Islet precursor cell (in vitro differentiated cells): Measurements from ENCODE around the gene RHOXF1.
"Not testable (repeated sequence)": the region's sequence is repeated elsewhere in the genome, so short reads cannot be mapped to it uniquely, and the experiment has no call there.

Experiments used
- DNase-seq: peaks from one replicate; pipeline ENCODE4 v3.0.0-alpha.2; 2018

RHOXF1 gene

GRCh38 chrX:120115438-120115963 lies at the start of gene RHOXF1:
Gene RHOXF1, minus strand, starts transcription at chrX:120115913. Its CDS starts 51 bp downstream, at chrX:120115862.
- no peak for DNase-seq

GRCh38 chrX:120159086-120159485 lies 43.4 kb upstream of the RHOXF1 start:
- not testable (repeated sequence) for DNase-seq

GRCh38 chrX:120158313-120158712 lies 42.6 kb upstream of the RHOXF1 start, which contains the start of gene RHOXF2:
Gene RHOXF2, plus strand, starts transcription at chrX:120158613. Its CDS starts 138 bp downstream, at chrX:120158751.
- DNase-seq = not testable (repeated sequence)

GRCh38 chrX:120150109-120150744 lies 34.5 kb upstream of the RHOXF1 start:
- DNase-seq = not testable (repeated sequence)

- DNase-seq = no peak
Measured at GRCh38 chrX:120147537-120147936, 31.8 kb upstream of the RHOXF1 start.

DNA sequence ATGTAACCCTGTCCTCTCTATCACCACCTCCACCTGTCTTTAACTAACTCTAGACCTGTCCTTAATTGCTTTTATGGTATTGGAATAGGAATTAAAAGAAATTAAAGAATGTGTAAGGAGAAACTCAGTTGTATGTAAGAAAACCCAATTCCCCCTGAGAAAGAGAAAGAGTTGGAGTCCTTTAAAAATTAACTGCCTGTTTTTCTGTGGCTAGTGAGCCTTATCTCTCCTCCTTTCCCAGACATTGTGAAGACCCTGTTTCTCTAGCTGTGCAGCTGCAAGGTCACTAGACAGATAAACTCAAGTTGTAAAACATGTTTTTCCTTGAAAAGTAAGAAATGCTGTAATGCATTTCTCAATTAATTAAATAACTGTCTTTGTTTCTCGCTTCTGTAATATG lies 30.6 kb upstream of the RHOXF1 start:
- DNase-seq = not testable (repeated sequence)

DNA sequence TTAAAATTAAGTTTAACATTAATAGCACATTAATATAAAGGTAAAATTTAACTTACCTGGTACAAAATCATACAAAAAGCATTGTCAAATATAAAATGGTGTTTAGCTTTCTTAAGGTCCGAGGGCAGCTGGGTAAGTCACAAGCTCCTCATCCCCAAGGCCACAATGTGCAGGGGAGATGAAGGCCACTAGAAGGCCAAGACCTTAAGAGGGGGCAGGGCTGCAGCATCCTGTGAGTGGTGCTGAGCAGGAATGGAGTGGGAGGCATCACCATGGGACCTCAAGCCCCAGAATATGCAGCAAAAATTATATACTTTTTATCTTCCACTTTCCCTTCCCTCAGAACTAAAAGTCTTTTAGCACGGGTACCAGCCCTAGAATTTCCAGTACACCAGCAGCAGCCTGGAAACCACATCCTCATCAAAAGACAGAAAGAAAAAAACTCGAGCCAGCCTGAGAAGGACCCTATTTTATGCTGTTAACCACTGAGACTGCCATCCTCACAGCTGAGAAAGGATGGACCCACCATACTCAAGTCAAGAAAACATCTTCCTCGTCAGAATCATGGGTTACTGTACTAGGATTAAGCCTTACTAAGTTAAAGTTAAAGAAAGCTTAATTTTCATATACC lies 29.7 kb upstream of the RHOXF1 start:
- DNase-seq = no peak

GRCh38 chrX:120144178-120144844 lies 28.6 kb upstream of the RHOXF1 start:
- DNase-seq = no peak

- DNase-seq = no peak
Measured at GRCh38 chrX:120140293-120140981, 24.7 kb upstream of the RHOXF1 start.

DNA sequence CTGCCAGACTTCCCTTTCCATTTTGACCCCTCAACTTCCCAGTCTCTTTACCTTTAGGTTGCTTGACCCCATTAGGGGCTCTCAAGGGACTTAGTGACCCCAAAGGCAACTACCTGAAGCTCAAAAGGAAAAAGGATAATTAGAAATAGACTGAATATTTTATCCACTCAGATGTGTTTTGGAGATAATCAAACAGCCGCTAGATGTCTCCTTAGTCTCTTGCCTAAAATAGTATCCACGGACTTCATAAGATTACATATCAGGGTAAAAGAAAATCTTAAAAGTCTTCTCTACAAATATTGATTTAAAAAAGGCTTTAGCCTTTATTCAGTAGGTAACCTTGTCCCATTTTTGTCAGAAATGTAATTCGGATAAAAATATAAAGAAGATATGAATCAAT lies 21.7 kb upstream of the RHOXF1 start:
- DNase-seq = no peak

GRCh38 chrX:120136840-120137239 lies 21.1 kb upstream of the RHOXF1 start:
- DNase-seq = no peak

GRCh38 chrX:120136128-120136527 lies 20.4 kb upstream of the RHOXF1 start:
- no peak for DNase-seq

DNA sequence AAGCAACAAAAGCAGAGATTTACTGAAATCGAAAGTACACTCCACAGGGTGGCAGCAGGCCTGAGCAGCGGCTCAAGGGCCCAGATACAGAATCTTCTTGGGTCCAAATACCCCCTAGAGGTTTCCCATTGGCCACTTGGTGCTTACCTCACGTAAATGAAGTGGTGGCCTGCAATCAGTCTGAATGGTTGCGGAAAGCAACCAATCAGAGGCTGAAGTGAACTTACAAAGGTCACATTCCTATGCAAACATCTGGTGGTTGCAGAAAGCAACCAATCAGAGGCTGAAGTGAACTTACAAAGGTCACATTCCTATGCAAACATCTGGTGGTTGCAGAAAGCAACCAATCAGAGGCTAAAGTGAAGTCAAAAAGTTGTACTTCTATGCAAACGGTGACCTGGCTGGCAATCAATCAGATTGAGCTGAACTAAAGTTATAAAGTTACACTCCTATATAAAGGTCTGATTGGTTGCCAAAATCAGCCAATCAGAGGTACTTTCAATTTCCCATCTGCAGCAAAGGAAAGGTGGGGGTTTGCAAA lies 12.7 kb upstream of the RHOXF1 start:
- DNase-seq = not testable (repeated sequence)

DNA sequence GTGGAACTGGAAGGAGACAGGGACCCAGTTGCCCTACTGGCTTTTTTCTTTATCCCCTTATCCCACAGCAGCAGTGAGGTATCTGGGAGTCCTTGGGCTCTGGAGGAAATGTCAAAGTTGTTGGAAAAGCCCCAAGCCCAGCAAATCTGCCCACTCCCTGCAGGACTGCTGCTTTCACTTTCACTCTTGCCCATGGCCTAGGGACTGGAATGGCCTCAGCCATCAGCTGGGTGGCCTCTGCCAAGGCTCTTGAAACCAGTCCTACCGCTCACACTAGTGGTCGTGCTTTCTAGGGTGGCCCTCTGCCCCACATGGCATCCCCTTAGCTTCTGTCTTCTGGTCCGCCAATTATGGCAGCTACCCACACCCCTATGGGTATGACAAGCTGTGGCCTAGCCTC lies 9.7 kb upstream of the RHOXF1 start:
- no peak for DNase-seq

DNA sequence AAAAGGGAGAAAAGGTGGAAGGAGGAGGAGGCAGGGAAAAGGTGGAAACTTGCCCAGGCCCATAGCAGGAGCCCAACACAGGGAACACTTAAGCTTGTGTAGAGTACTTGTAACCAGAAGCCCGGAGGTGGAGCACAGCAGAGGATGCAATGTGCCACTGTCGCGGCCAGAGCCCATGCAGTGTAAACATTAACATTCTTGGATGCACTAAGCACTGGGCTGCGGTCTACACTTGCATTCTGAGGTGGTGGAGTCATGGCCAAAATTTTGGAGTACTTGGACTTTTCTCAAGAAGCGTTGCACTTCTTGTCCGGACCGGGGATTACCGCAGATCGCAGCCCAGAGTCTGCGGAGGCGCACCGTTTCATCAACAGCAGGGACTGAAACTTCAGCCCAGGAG lies 4.5 kb upstream of the RHOXF1 start:
- DNase-seq = no peak

DNA sequence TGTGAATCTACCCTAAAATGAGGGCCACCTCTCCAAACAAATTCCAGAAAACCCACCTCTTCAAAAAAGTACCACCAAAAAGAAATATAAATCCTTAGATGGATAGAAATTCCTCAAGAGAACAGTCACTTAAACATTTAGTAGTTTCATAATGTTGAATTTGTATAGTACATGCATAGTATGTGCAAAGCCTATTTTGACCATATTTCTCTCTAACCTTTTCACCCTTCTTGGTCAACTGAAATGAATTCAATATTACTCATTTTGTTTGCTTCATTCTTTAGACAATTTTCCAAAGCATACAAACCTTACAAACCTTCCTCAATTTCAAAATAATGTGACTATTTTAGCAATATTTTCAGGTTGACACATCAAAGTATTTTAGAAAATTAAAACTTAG lies 4.1 kb downstream of the RHOXF1 start:
- no peak for DNase-seq

GRCh38 chrX:120109378-120109777 lies 6.3 kb downstream of the RHOXF1 start:
- DNase-seq = no peak

DNA sequence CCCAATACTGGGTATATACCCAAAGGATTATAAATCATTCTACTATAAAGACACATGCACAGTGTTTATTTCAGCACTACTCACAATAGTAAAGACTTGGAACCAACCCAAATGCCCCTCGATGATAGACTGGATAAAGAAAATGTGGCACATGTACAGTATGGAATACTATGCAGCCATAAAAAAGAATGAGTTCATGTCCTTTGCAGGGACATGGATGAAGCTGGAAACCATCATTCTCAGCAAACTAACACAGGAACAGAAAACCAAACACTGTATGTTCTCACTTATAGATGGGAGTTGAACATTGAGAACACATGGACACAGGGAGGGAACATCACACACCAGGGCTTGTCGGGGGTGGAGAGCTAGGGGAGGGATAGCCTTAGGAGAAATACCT lies 11.0 kb downstream of the RHOXF1 start:
- not testable (repeated sequence) for DNase-seq

DNA sequence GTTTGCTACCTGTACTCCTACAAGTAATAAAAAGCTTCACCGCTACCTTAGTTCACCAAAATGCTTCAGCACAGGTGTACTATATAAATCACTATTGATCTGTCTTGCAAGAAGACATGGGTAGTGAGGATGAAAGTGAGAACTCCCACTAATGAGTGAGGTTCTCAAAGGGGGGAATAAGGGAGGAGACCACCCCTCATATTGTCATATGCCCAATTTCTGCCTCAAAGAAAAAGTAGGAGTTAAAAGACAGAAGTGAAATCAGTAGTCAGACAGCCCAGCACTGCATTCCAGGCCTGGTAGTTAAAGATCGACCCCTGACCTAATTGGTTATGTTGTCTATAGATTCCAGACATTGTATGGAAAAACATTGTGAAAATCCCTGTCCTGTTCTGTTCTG lies 14.7 kb downstream of the RHOXF1 start:
- not testable (repeated sequence) for DNase-seq

- DNase-seq = no peak
Measured at GRCh38 chrX:120090208-120090607, 25.5 kb downstream of the RHOXF1 start.

DNA sequence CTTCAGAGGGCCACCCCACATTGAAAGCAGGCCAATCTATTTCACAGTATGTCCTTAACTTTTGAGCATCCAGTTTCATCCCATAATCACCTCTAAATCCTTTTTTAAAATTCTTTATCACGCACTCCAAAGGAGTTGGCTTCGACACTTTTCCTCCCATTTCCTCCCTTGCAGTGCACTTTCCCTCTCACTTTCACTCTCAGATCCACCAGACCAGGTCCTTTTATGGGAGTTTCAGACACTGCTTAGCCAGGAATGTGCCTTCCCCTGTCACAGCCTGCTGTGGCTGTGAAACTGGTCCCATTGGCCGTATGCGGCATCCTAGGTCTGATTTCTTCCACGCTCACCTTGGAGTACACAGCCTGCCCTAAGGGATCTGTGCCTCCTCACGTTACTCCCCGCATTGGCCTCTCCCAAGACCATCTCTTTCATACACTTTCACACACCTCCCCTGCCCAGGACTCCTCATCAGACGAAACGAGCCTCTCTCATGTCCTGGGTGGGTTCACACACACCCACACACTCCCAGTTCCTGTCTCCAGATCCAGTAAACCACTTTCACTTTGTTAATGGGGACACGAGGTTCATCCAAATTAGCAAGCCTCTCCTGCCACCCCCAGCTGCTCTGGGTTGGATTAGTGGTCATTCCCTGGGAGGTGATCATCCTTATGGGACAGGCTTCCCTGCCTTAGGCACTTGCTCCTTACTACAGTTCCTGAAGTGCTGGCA lies 28.3 kb downstream of the RHOXF1 start:
- peak; percentile 41 for DNase-seq

DNA sequence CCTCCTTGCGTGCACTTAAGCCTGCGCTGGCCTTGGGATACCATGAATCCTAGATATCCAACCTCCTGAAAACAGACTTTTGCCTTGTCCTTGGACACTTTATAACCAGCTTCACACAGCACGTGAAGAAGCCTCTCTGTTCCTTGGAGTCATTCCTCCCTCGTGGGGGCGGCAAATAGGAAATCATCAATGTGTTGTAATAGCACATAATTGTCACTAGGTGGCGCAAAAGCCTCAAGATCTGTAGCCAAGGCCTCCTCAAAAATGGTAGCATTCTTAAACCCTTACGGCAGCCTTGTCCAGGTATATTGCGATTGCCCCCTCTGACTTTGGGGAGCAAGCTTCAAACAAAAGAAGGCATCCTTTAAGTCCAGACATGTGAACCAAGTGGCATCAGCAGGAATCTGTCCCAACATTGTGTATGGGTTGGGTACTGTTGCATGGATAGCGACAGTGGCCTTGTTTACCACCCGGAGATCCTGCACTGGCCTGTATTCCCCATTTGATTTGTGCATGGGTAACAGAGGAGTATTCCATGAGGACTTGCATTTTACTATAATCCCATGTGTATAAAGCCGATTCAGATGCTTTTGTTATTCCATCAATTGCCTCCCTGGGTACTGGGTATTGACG lies 30.0 kb downstream of the RHOXF1 start:
- not testable (repeated sequence) for DNase-seq
